ENCODE data around the gene INSL3. TPM values are rescaled to one million over a fixed set of nuclear protein-coding genes. Genes with fewer than 3 reads are reported as not detected.

INSL3 gene
- total RNA-seq, 4 donors from 2014 or later: not detected

DNA sequence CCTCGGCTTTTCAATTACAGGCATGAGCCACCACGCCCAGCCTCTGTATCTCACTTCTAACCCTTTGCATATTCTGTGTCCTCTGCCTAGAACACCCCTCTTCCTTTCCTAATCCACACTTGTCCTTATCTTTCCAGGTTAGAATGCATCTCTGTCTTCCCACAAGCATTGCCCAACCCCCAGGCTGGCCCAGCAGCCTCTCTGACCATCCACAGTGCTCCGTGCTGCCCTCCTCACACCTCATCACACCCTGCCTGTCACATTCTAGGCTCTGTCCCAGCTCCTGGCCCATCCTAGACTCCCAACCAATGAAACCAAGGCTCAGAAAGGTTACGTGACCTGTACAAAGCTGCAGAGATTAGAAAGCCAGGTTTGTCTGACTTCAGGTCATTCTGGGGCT, 15.2 kb upstream of the INSL3 start:
- H3K4me1 ChIP-seq: no peaks in the 10 kb centered on the region
- no peak overlapping the region for H3K4me3 ChIP-seq
- in situ Hi-C loops (cut with MboI; ENCODE audit: low sequenced_read_pairs in 4 of 4): no loop called here
- intact Hi-C loops (cut with DNase I; ENCODE audit: low total_unique reads): no loop called here
- peaks cover 36 to 45% (median 36%) of the 10 kb centered on the region in 3 donors for H3K27me3 ChIP-seq
- H3K36me3 ChIP-seq: no peaks in the 10 kb centered on the region
- H3K27ac ChIP-seq: no peak overlapping the region
- no peak for ATAC-seq
- H3K9me3 ChIP-seq: no peaks in the 10 kb centered on the region
- TF ChIP-seq, protein P1, sequence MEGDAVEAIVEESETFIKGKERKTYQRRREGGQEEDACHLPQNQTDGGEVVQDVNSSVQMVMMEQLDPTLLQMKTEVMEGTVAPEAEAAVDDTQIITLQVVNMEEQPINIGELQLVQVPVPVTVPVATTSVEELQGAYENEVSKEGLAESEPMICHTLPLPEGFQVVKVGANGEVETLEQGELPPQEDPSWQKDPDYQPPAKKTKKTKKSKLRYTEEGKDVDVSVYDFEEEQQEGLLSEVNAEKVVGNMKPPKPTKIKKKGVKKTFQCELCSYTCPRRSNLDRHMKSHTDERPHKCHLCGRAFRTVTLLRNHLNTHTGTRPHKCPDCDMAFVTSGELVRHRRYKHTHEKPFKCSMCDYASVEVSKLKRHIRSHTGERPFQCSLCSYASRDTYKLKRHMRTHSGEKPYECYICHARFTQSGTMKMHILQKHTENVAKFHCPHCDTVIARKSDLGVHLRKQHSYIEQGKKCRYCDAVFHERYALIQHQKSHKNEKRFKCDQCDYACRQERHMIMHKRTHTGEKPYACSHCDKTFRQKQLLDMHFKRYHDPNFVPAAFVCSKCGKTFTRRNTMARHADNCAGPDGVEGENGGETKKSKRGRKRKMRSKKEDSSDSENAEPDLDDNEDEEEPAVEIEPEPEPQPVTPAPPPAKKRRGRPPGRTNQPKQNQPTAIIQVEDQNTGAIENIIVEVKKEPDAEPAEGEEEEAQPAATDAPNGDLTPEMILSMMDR (IDR thresholded peaks at IDR 0.05 in 4 of 5, conservative IDR thresholded peaks at IDR 0.05 in 1 of 5): no peak
- TF ChIP-seq POLR2A (IDR thresholded peaks at IDR 0.05): no peak
- DNase-seq: no peak

DNA sequence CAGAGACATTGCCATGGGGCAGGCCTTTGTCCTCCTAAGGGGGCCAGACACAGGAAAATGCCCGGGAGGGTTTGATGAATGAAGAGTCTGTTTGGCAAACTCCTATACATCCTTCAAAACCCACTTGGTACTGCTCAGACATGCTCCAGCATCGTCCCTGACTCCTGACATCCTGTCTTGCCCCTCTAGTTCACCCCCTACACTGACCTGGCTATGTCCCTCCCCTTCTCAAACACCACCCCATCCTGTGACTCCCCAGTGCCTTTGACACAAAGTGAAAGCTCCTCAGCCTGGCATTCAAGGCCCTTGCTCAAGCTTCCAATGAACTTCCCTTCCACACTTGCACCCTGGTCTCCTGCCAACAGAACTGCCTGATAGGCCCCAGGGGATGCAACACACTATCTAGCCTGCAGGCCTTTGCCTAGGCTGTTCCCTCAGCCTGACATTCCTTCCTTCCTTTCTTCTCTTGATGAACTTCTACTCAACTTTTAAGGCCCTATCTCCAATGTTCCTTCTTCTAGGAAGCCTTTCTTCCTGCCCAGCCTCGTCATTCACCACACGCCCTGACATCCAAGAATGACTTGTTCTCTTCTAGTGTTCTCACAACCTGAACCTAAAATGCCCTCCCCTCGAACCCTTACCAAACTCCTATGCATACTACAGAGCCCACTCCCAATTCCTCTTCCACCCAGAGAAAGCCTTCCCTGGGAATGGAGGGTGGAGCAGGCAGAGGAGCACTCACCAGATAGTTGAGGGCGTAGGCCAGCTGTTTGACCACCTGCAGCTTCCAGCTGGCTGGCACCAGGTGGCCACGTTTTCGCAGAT, 14.1 kb upstream of the INSL3 start:
- TF ChIP-seq POLR2A (IDR thresholded peaks at IDR 0.05): no peak
- TF ChIP-seq, protein P1 (IDR thresholded peaks at IDR 0.05 in 4 of 5, conservative IDR thresholded peaks at IDR 0.05 in 1 of 5): no peak
- Histone ChIP-seq H3K27ac (no peak overlapping the region), H3K27me3 (peaks cover 31 to 44% (median 39%) of the 10 kb centered on the region in 3 donors), H3K9me3 (no peaks in the 10 kb centered on the region), H3K36me3 (no peaks in the 10 kb centered on the region), H3K4me1 (no peaks in the 10 kb centered on the region), H3K4me3 (no peak overlapping the region)
- in situ Hi-C loops (cut with MboI; ENCODE audit: low sequenced_read_pairs in 4 of 4): no loop called here
- intact Hi-C loops (cut with DNase I; ENCODE audit: low total_unique reads): no loop called here
- ATAC-seq (no peak), DNase-seq (no peak)

DNA sequence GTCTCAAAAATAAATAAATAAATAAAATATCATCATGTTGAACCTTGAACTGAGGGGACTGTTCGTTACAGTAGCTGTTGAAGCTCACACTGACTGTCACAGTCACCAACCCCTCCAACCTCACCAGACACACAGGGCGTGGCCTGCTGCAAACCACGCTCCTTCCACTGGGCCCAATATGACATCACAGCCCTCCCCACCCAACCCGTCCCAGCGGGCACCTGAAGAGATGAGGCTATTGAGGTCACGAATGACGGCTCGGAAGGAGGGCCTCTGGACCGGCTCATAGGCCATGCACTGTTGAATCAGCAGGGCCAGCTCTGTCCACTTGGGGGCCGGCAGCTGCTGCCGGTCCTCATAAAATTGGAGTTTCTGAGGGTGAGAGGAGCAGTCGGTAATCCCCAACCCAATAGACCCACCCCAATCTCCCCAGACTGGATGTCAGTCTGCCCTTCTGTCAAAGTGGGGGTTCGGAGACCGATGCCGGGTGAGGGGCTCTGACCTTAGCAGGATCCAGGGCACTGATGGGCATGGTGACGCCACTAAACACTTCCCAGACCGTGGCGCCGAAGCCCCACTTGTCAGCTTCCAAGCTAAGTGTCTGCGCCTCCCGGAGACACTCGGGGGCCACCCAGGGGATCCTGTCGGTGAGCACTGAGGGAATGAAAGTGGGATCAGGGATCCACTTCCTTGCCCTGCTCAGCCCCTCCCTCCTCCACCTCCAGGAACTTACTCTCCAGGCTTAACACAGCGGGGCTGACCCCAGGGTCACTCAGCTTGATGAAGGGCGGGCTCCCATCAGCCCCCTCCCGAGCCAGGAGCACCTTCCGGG, 13.2 kb upstream of the INSL3 start:
- peaks cover 34 to 46% (median 40%) of the 10 kb centered on the region in 3 donors for H3K27me3 ChIP-seq
- no peak overlapping the region for H3K4me3 ChIP-seq
- ATAC-seq: no peak
- in situ Hi-C loops (cut with MboI; ENCODE audit: low sequenced_read_pairs in 4 of 4) (no loop called here), intact Hi-C loops (cut with DNase I; ENCODE audit: low total_unique reads) (no loop called here)
- H3K36me3 ChIP-seq: no peaks in the 10 kb centered on the region
- no peak overlapping the region for H3K27ac ChIP-seq
- no peaks in the 10 kb centered on the region for H3K9me3 ChIP-seq
- DNase-seq: no peak
- TF ChIP-seq, protein P1 (IDR thresholded peaks at IDR 0.05 in 4 of 5, conservative IDR thresholded peaks at IDR 0.05 in 1 of 5): no peak
- no peak for TF ChIP-seq POLR2A (IDR thresholded peaks at IDR 0.05)
- no peaks in the 10 kb centered on the region for H3K4me1 ChIP-seq

DNA sequence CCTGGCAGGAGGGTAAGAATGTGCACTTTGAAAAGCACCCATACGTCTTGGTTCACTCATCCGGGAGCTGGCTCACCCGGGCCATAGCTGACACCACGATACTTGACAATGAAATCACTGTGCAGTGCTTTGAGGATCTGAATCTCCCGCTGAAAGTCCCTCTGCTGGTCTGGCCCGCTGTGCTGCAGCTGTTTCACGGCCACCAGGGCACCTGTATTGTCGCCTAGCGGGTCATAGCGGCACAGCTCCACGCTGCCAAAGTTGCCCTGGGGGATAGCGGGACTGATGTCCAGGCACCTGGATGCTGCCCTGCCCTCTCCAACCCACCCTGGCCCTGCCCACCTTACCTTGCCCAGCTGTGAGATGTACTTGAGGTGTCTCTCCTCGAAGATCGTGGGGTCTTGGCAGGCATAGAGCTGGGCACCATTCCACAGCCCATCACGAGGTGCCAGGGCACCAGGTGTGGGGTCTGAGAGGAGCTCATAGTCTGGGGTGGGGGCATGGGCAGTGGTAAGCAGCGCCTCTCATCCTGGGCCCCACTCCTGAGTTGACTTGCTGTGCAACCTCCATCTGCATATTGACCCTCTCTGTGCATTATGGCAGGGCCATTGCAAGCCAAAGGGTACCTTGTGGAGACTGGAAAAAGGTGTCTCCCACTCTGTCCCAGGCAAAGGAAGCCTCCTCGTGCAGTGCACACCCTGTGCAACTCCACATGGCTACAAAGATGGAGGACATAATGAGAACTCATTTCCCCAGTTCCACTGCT, 11.3 kb upstream of the INSL3 start:
- no peak for DNase-seq
- no peak for TF ChIP-seq POLR2A (IDR thresholded peaks at IDR 0.05)
- TF ChIP-seq, protein P1 (IDR thresholded peaks at IDR 0.05 in 4 of 5, conservative IDR thresholded peaks at IDR 0.05 in 1 of 5): no peak

More for the DNA sequence above, 11.3 kb upstream of the INSL3 start:
- Histone ChIP-seq H3K4me1 (no peaks in the 10 kb centered on the region), H3K27ac (no peak overlapping the region), H3K36me3 (no peaks in the 10 kb centered on the region), H3K4me3 (no peak overlapping the region), H3K27me3 (peaks cover 42 to 50% (median 42%) of the 10 kb centered on the region in 3 donors), H3K9me3 (no peaks in the 10 kb centered on the region)
- ATAC-seq: no peak
- intact Hi-C loops (cut with DNase I; ENCODE audit: low total_unique reads) (no loop called here), in situ Hi-C loops (cut with MboI; ENCODE audit: low sequenced_read_pairs in 4 of 4) (no loop called here)
